H1 (cell line): ENCODE data around the gene AP1G2. TPM values are rescaled to one million over a fixed set of nuclear protein-coding genes. Genes with fewer than 3 reads are reported as not detected.

Experiments
- EP300 ChIP-seq, 2 experiments: IDR thresholded peaks; 1 replicate in 1 of 2; 2 replicates in 1 of 2; pipeline ENCODE4 v1.6.1; 2011 to 2012; ENCODE audit warnings: low read depth in 2 of 2, low read length in 2 of 2, mild to moderate bottlenecking in 2 of 2, borderline replicate concordance in 1 of 2, inconsistent platforms in 1 of 2, moderate library complexity in 1 of 2
- POLR2A ChIP-seq, 2 experiments: IDR thresholded peaks; 1 replicate in 1 of 2; 2 replicates in 1 of 2; pipeline ENCODE4 v1.6.1; 2011; ENCODE audit warnings: low read depth in 2 of 2, low read length in 2 of 2, mild to moderate bottlenecking in 2 of 2; ENCODE audit errors: control extremely low read depth in 1 of 2
- SUZ12 ChIP-seq: fragments of 200-600 bp; sonication (generic); IDR thresholded peaks from 2 replicates; pipeline ENCODE4 v1.6.1; 2012; ENCODE audit warnings: mild to moderate bottlenecking, inconsistent platforms, low read length, moderate library complexity, mixed read lengths
- USF2 ChIP-seq: IDR thresholded peaks from 2 replicates; pipeline ENCODE4 v1.6.1; 2011; ENCODE audit warnings: low read length, improper control_type of control experiment
- polyA plus RNA-seq, 7 experiments: library from polyadenylated mRNA; depleted of rRNA in 3 of 7; stranded (reverse) in 5 of 7; unstranded in 2 of 7; fragments of >200 nt in 5 of 7; fragments of 200-250 nt in 2 of 7; gene quantifications; 1 replicate in 5 of 7; 2 replicates in 1 of 7; 4 replicates in 1 of 7; pipeline versions ENCODE4 v1.2.1 to v1.2.3, GENCODE V29; 2011 to 2013; ENCODE audit warnings: missing spikeins in 2 of 7, mixed read lengths in 2 of 7
- total RNA-seq: library from RNA; stranded (reverse); fragmentation: NEBNext Ultra II Directional; extraction: Animal tissue kit (Norgen Biotek cat#: 25700); gene quantifications from 2 replicates; pipeline ENCODE4 v1.2.1, GENCODE V29; 2021

Gene AP1G2
- total and polyA plus RNA-seq, 2 of the 8 experiments (the other 6 are each of a cell fraction or from before 2014, with no cell fraction given), result 70.9 to 134 TPM

GRCh38 chr14:23517650-23518326, 49.8 kb downstream of the AP1G2 start (continued):
- TF ChIP-seq SUZ12, result no peak
- TF ChIP-seq USF2, result no peak
- TF ChIP-seq POLR2A (IDR thresholded peaks at IDR 0.05; ENCODE audit: control extremely low read depth in 1 of 2, low read depth in 2 of 2, low read length in 2 of 2), result peak in 1 of 2 experiments; percentile 33; a peak in 1 of 3 replicates
- TF ChIP-seq EP300 (IDR thresholded peaks at IDR 0.05; ENCODE audit: borderline replicate concordance in 1 of 2, low read depth in 2 of 2, low read length in 2 of 2), result no peak
